Neural crest cell (in vitro differentiated cells): ENCODE measurements around the gene ZNF12. TPM values are rescaled to one million over a fixed set of nuclear protein-coding genes. Genes with fewer than 3 reads are reported as not detected.

Source experiments
- DNase-seq: peaks from one replicate; pipeline ENCODE4 v3.0.0; 2021; ENCODE audit warnings: low read depth, mixed read lengths, low spot score
- H3K27ac Mint-ChIP-seq: one replicate; pipeline ENCODE4 v1.8.0; 2021; ENCODE audit warnings: mild to moderate bottlenecking, mixed read lengths; ENCODE audit not compliant: unreplicated experiment
- H3K27me3 Mint-ChIP-seq: 2 replicates; pipeline ENCODE4 v1.8.0; 2021; ENCODE audit warnings: low read depth, mild to moderate bottlenecking, mixed read lengths
- H3K36me3 Mint-ChIP-seq: 2 replicates; pipeline ENCODE4 v1.8.0; 2021; ENCODE audit warnings: low read depth, mild to moderate bottlenecking, mixed read lengths
- H3K4me1 Mint-ChIP-seq: 2 replicates; pipeline ENCODE4 v1.8.0; 2021; ENCODE audit warnings: mixed read lengths
- H3K4me3 Mint-ChIP-seq: one replicate; pipeline ENCODE4 v1.8.0; 2021; ENCODE audit warnings: mild to moderate bottlenecking, mixed read lengths
- H3K9me3 Mint-ChIP-seq: 2 replicates; pipeline ENCODE4 v1.8.0; 2021; ENCODE audit warnings: mixed read lengths
- total RNA-seq: library from RNA; stranded (reverse); gene quantifications from 2 replicates; pipeline ENCODE4 v1.2.1, GENCODE V29; 2021
- TF ChIP-seq, protein P1 (sequence below): fragments of 200-600 bp; sonication (generic); conservative IDR thresholded peaks from 2 replicates; pipeline ENCODE4 v1.5.0; 2021; ENCODE audit warnings: antibody characterized with exemption, mild to moderate bottlenecking

The ZNF12 gene
- total RNA-seq, 1 donor from 2014 or later, result 21.9 TPM

DNA sequence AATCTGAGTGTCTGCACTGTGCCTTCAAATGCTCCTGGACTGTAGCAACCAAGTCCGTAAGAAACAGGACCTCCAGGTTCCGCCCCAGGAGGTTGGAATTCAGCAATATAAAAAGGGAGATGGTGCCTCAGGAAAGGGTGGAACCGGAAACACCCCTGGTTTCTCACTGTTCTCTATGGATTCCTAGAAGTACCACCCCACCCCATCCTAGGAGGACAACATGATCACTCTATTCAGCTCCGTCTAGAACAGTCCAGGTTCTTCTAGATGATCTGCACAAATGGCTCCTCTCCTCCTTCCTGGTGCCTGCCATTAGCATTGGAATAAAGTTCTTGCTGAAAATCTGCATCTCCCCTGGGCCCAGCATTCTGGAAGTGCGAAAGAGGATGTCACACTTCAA, 7.6 kb upstream of the ZNF12 start:
- TF ChIP-seq, protein P1, sequence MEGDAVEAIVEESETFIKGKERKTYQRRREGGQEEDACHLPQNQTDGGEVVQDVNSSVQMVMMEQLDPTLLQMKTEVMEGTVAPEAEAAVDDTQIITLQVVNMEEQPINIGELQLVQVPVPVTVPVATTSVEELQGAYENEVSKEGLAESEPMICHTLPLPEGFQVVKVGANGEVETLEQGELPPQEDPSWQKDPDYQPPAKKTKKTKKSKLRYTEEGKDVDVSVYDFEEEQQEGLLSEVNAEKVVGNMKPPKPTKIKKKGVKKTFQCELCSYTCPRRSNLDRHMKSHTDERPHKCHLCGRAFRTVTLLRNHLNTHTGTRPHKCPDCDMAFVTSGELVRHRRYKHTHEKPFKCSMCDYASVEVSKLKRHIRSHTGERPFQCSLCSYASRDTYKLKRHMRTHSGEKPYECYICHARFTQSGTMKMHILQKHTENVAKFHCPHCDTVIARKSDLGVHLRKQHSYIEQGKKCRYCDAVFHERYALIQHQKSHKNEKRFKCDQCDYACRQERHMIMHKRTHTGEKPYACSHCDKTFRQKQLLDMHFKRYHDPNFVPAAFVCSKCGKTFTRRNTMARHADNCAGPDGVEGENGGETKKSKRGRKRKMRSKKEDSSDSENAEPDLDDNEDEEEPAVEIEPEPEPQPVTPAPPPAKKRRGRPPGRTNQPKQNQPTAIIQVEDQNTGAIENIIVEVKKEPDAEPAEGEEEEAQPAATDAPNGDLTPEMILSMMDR, result no peak
- H3K4me1 Mint-ChIP-seq, result no peaks in the 10 kb centered on the region
- H3K27me3 Mint-ChIP-seq, result peaks cover 53% of the 10 kb centered on the region
- H3K27ac Mint-ChIP-seq, result no peak overlapping the region
- H3K9me3 Mint-ChIP-seq, result no peaks in the 10 kb centered on the region
- DNase-seq, result no peak
- no peak overlapping the region for H3K4me3 Mint-ChIP-seq
- H3K36me3 Mint-ChIP-seq, result no peaks in the 10 kb centered on the region

DNA sequence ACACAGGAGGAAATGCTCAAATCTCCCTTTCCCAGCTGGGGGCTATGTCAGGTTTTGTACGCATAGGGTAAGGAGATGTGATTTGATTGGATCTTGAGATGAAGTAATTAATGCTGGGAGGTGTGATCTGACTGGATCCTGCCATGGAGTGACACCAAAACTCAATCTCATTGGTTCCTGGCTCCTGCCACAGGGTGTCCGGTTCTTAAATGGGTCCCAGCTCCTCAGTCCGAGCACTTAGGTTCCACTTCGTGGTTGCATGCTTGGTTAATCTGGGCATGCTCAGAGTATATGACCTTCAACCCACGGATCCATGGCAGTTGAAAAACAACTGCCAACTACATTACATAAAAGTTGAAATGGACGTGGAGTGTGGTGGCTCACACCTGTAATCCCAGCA, 3.1 kb upstream of the ZNF12 start:
- TF ChIP-seq, protein P1, result no peak
- H3K4me1 Mint-ChIP-seq, result peaks cover 16% of the 10 kb centered on the region
- H3K9me3 Mint-ChIP-seq, result peaks cover 12% of the 10 kb centered on the region
- no peak overlapping the region for H3K4me3 Mint-ChIP-seq
- DNase-seq, result no peak
- peaks cover 17% of the 10 kb centered on the region for H3K36me3 Mint-ChIP-seq
- no peak overlapping the region for H3K27ac Mint-ChIP-seq
- H3K27me3 Mint-ChIP-seq, result peaks cover 42% of the 10 kb centered on the region

DNA sequence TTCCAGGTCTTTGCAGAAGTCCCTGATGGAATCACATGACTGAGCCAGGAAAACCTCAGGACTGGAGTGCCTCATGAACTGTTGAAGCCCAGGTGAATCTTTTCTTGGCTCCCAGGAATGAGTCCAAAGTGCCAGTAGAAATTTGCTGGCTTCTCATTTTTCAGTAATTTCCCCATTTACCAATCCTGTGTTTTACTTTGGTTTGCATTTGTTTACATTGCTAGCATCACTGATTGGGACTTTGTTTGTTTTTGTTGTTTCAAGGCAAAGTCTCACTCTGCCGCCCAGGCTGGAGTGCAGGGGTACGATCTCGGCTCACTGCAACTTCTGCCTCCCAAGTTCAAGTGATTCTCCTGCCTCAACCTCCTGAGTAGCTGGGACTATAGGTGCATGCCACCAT, 1.6 kb upstream of the ZNF12 start:
- Mint-ChIP-seq H3K4me3 (peak overlapping the region; percentile 62), H3K9me3 (peaks cover 19% of the 10 kb centered on the region), H3K4me1 (peaks cover 23% of the 10 kb centered on the region), H3K36me3 (peaks cover 26% of the 10 kb centered on the region), H3K27ac (no peak overlapping the region), H3K27me3 (peaks cover 35% of the 10 kb centered on the region)
- no peak for DNase-seq
- TF ChIP-seq, protein P1, result no peak

DNA sequence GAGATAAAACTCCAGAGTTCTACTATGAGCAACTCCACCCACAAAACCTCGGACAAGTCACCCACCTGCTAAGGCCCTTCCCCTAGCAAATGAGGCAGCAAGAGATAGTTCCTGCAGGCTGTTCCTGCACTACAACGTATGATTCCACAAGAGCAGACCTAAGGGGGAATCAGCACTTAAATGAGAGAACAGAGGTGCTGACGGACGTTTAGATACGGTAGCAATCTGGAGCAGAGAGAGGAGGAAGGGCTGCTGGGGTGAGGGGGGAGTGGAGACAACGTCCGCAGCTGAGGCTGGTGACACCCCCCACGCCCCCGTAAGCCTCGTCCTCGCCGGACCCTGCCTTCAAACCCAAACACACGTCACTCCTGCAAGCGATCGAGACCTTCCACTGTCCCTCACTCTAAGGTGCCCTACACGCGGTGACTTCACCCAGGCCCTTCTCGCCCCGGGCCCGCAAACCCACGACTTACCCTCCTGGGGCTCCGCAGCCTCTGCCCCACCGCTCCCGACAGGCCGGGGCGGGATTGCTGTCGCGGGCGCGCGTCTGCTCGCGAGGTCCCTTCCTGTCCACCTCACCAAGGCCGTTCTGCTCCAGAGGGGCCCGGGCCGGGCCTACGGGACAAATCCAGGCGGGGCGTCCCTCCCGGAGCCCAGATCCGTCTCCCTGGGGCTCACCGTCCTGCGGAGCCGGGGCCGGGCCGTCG, 635 bp downstream of the ZNF12 start:
- H3K27ac Mint-ChIP-seq, result peak overlapping the region; percentile 57
- H3K9me3 Mint-ChIP-seq, result peaks cover 29% of the 10 kb centered on the region
- TF ChIP-seq, protein P1, result no peak
- peak; percentile 23 for DNase-seq
- H3K4me1 Mint-ChIP-seq, result peaks cover 25% of the 10 kb centered on the region
- peaks cover 33% of the 10 kb centered on the region for H3K27me3 Mint-ChIP-seq
- H3K36me3 Mint-ChIP-seq, result peaks cover 45% of the 10 kb centered on the region
- H3K4me3 Mint-ChIP-seq, result peak overlapping the region; percentile 96

DNA sequence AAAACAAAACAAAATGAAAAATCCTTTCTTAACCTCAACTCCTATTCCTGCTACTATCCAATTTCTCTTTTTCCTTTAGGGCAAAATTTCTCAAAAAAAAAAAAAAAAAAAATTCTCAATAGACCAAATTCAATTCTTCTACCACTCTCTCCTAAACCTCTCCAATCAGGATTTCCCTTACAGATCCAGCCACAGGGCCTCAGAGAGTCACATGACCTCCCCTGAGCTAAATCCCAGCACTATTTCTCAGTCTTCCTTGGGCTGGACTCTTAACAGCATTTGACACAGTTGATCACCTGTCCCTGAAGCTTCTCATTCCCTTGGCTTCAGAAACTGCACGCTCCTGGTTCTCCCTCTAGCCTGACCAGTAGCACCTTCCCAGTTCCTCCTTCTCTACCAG, 4.9 kb downstream of the ZNF12 start:
- H3K4me3 Mint-ChIP-seq, result peak overlapping the region; percentile 32
- H3K9me3 Mint-ChIP-seq, result peaks cover 32% of the 10 kb centered on the region
- no peak for DNase-seq
- H3K36me3 Mint-ChIP-seq, result peaks cover 51% of the 10 kb centered on the region
- H3K4me1 Mint-ChIP-seq, result peaks cover 19% of the 10 kb centered on the region
- no peak overlapping the region for H3K27ac Mint-ChIP-seq
- H3K27me3 Mint-ChIP-seq, result peaks cover under 1% of the 10 kb centered on the region
- TF ChIP-seq, protein P1, result no peak
